Keratinocyte (primary cell): ENCODE results near the gene MARCHF11.

Experiments
- CTCF ChIP-seq, 3 experiments: IDR thresholded peaks in 1 of 3; conservative IDR thresholded peaks in 1 of 3; optimal IDR thresholded peaks in 1 of 3; 2 replicates in 2 of 3; 3 replicates in 1 of 3; pipeline versions ENCODE3 to v1.5.1; 2011; ENCODE audit warnings: low read length in 3 of 3, mild to moderate bottlenecking in 3 of 3, moderate library complexity in 2 of 3, control low read depth in 1 of 3, inconsistent platforms in 1 of 3; ENCODE audit not compliant: insufficient read depth in 2 of 3; ENCODE audit errors: extremely low read depth in 1 of 3
- EZH2 ChIP-seq: IDR thresholded peaks from one replicate; pipeline ENCODE4 v1.6.1; 2012; ENCODE audit warnings: inconsistent platforms, mild to moderate bottlenecking, low read length, moderate library complexity

DNA sequence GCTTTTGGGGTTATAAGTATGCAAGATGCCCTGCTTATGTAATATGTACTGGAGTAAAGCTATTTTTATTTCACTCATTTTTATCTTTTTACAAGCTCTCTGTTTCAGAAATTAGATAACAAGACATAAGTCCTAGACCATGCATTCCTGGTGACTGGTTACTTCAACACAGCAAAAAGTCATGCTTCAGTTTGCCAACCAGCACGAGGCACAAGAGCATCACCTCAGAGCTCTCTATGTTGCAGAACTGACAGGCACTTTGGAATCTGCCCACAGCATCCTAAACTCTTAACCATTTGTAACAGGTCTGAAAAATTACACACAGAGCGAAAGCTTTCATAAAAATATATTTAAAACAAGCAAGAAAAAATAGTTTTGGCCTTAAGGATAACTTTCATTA, 112.8 kb downstream of the MARCHF11 start:
- TF ChIP-seq EZH2: no peak
- TF ChIP-seq CTCF (optimal IDR thresholded peaks at IDR 0.05 in 1 of 3, IDR thresholded peaks at IDR 0.05 in 1 of 3, conservative IDR thresholded peaks at IDR 0.05 in 1 of 3; ENCODE audit: extremely low read depth in 1 of 3, insufficient read depth in 2 of 3, low read length in 3 of 3): no peak
